ENCODE measurements around the gene MICALL2. TPM values are rescaled to one million over a fixed set of nuclear protein-coding genes. Genes with fewer than 3 reads are reported as not detected.

Gene MICALL2
- polyA plus RNA-seq, 1 of the 3 experiments (the other 2 are of a cell fraction) = 38.8 TPM

DNA sequence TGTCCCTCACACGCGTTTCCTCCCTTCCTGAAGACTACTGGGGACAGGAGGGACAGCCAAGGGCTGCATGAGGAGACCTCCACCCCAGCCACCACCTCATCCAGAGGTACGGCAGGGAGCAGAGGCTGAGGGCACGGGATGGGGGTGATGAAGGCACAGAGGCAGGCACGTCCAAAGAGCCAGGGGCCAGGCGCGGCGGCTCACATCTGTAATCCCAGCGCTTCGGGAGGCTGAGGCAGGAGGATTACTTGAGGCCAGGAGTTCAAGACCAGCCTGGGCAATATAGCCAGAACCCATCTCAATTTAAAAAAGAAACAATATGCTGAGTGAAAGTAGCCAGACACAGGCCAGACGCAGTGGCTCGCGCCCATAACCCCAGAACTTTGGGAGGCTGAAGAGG lies 3.3 kb downstream of the MICALL2 start:
- H3K79me2 ChIP-seq (ENCODE audit: insufficient read depth) = peaks cover 78% of the 10 kb centered on the region
- CTCF ChIA-PET = interaction anchor here (1.5 to 4.8 kb wide), 3 partner anchors 18 to 43 kb away, joined by 3 to 36 read pairs (median 21); no protein-coding TSS in a partner anchor
- WGBS (ENCODE audit: low lambda C conversion rate) = 97% methylated on average over 13 of the region's 13 CpGs
- no peak overlapping the region for H3K9ac ChIP-seq
- no peak overlapping the region for H2AFZ ChIP-seq (ENCODE audit: low read depth)
- H3K27ac ChIP-seq (ENCODE audit: low read depth in 2 of 2, low read length in 1 of 2) = no peak overlapping the region
- no peak for DNase-seq
- no peaks in the 10 kb centered on the region for H3K9me3 ChIP-seq
- no peak overlapping the region for H3K4me3 ChIP-seq (ENCODE audit: low read depth in 2 of 2, low read length in 1 of 2)
- H3K4me2 ChIP-seq = no peak overlapping the region
- H3F3A ChIP-seq (replicated peaks; ENCODE audit: insufficient read depth) = peaks cover 7% of the 10 kb centered on the region
- no peaks in the 10 kb centered on the region for H3K27me3 ChIP-seq (ENCODE audit: insufficient read depth)
- TF ChIP-seq TEAD4 (IDR thresholded peaks at IDR 0.05; ENCODE audit: borderline replicate concordance, insufficient read depth) (no peak), JUND (IDR thresholded peaks at IDR 0.05) (no peak), GATA2 (CRISPR knock-in tag; IDR thresholded peaks at IDR 0.05) (no peak), RAD21 (IDR thresholded peaks at IDR 0.05; ENCODE audit: low read length) (no peak), YY1 (IDR thresholded peaks at IDR 0.05; ENCODE audit: low read depth) (no peak), USF2 (IDR thresholded peaks at IDR 0.05; ENCODE audit: borderline replicate concordance, low read depth, low read length) (no peak), PBX3 (IDR thresholded peaks at IDR 0.05) (no peak), RXRA (IDR thresholded peaks at IDR 0.05; ENCODE audit: borderline replicate concordance, low read depth) (no peak), SIN3A (IDR thresholded peaks at IDR 0.05; ENCODE audit: borderline replicate concordance, low read depth, low read length) (no peak), SMC3 (IDR thresholded peaks at IDR 0.05; ENCODE audit: low read depth, low read length) (no peak), RCOR1 (IDR thresholded peaks at IDR 0.05; ENCODE audit: low read length) (no peak), TCF12 (IDR thresholded peaks at IDR 0.05) (no peak)
- TF ChIP-seq, protein P1, sequence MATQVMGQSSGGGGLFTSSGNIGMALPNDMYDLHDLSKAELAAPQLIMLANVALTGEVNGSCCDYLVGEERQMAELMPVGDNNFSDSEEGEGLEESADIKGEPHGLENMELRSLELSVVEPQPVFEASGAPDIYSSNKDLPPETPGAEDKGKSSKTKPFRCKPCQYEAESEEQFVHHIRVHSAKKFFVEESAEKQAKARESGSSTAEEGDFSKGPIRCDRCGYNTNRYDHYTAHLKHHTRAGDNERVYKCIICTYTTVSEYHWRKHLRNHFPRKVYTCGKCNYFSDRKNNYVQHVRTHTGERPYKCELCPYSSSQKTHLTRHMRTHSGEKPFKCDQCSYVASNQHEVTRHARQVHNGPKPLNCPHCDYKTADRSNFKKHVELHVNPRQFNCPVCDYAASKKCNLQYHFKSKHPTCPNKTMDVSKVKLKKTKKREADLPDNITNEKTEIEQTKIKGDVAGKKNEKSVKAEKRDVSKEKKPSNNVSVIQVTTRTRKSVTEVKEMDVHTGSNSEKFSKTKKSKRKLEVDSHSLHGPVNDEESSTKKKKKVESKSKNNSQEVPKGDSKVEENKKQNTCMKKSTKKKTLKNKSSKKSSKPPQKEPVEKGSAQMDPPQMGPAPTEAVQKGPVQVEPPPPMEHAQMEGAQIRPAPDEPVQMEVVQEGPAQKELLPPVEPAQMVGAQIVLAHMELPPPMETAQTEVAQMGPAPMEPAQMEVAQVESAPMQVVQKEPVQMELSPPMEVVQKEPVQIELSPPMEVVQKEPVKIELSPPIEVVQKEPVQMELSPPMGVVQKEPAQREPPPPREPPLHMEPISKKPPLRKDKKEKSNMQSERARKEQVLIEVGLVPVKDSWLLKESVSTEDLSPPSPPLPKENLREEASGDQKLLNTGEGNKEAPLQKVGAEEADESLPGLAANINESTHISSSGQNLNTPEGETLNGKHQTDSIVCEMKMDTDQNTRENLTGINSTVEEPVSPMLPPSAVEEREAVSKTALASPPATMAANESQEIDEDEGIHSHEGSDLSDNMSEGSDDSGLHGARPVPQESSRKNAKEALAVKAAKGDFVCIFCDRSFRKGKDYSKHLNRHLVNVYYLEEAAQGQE (IDR thresholded peaks at IDR 0.05; ENCODE audit: low read depth, low read length) = no peak
- H3K4me1 ChIP-seq (ENCODE audit: control insufficient read depth in 1 of 2, insufficient read depth in 2 of 2, low read depth in 1 of 2, low read length in 1 of 2) = peaks cover 17 to 25% of the 10 kb centered on the region in 2 experiments; a peak in 3 of 4 replicates
- H4K20me1 ChIP-seq (ENCODE audit: insufficient read depth) = peaks cover 74% of the 10 kb centered on the region
- no peaks in the 10 kb centered on the region for H3K9me2 ChIP-seq
- peaks cover 0 to 6% of the 10 kb centered on the region in 2 experiments for H3K36me3 ChIP-seq (replicated peaks in 1 of 2; ENCODE audit: control insufficient read depth in 1 of 2, insufficient read depth in 2 of 2, low read length in 1 of 2)
- POLR2A ChIA-PET = no interaction called here

All from SK-N-SH (cell line).